ENCODE data around the gene FAM177B. TPM values are rescaled to one million over a fixed set of nuclear protein-coding genes. Genes with fewer than 3 reads are reported as not detected.

FAM177B gene
- total and polyA plus RNA-seq, 7 donors = 0.36 to 40.5 (median 8.9) TPM; not detected in 1

DNA sequence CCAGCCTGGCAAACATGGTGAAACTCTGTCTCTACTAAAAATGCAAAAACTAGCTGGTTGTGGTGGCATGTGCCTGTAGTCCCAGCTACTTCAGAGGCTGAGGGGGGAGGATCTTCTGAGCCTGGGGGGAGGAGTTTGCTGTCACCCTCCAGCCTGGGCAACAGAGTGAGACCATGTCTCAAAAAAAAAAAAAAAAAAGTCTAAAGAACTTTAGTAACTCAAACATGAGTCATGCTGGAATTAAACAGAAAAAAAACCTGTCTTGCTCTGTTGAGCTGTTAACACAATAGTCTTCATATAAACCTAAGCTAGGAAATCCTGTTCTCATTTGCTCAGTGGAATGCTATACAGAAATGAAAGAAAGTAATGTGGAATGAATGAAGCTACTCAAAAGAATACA lies 61.1 kb downstream of the FAM177B start:
- Histone ChIP-seq H3K4me3 (no peak overlapping the region), H3K36me3 (no peaks in the 10 kb centered on the region), H3K27ac (peak overlapping the region in 1 of 4 donors; percentile 42), H3K4me1 (peaks cover 0 to 28% (median 13%) of the 10 kb centered on the region in 4 donors), H3K9me3 (no peaks in the 10 kb centered on the region), H3K27me3 (no peaks in the 10 kb centered on the region)
- DNase-seq = no peak
- intact Hi-C loops (cut with DNase I) = loop anchor here (10.0 kb wide), 1 partner anchor 887 kb away; no protein-coding TSS in a partner anchor
- TF ChIP-seq POLR2AphosphoS5 (IDR thresholded peaks at IDR 0.05) (no peak), POLR2A (IDR thresholded peaks at IDR 0.05) (no peak), EP300 (IDR thresholded peaks at IDR 0.05) (no peak)
- TF ChIP-seq, protein P1, sequence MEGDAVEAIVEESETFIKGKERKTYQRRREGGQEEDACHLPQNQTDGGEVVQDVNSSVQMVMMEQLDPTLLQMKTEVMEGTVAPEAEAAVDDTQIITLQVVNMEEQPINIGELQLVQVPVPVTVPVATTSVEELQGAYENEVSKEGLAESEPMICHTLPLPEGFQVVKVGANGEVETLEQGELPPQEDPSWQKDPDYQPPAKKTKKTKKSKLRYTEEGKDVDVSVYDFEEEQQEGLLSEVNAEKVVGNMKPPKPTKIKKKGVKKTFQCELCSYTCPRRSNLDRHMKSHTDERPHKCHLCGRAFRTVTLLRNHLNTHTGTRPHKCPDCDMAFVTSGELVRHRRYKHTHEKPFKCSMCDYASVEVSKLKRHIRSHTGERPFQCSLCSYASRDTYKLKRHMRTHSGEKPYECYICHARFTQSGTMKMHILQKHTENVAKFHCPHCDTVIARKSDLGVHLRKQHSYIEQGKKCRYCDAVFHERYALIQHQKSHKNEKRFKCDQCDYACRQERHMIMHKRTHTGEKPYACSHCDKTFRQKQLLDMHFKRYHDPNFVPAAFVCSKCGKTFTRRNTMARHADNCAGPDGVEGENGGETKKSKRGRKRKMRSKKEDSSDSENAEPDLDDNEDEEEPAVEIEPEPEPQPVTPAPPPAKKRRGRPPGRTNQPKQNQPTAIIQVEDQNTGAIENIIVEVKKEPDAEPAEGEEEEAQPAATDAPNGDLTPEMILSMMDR (IDR thresholded peaks at IDR 0.05) = no peak

DNA sequence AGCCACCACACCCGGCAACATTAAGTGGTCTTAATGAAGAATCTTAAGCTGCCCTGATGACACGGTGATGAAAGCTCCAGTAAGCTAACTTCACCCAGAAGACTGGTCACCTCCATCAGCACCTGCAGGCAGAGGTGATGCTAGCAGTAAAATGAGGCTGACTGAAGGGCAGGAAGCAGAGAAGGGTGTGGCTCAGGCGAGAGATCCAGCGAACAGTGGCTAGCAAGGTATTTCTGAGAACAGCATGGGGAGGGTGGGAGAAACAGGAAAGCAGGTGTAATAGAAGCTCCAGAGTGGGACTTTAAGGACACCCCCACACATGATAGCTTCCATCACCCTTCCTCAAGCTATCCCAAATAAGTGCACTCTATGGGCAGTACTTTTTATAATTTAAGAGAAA lies 62.0 kb downstream of the FAM177B start:
- Histone ChIP-seq H3K27ac (no peak overlapping the region), H3K36me3 (no peaks in the 10 kb centered on the region), H3K9me3 (no peaks in the 10 kb centered on the region), H3K4me1 (peaks cover 0 to 21% (median 9%) of the 10 kb centered on the region in 4 donors), H3K4me3 (no peak overlapping the region), H3K27me3 (no peaks in the 10 kb centered on the region)
- intact Hi-C loops (cut with DNase I) = loop anchor here (10.0 kb wide), 1 partner anchor 886 kb away; no protein-coding TSS in a partner anchor
- DNase-seq = no peak
- TF ChIP-seq EP300 (IDR thresholded peaks at IDR 0.05) (no peak), POLR2A (IDR thresholded peaks at IDR 0.05) (no peak), POLR2AphosphoS5 (IDR thresholded peaks at IDR 0.05) (no peak)
- TF ChIP-seq, protein P1 (IDR thresholded peaks at IDR 0.05) = no peak
- 41 to 66% methylated on average over 4 of the region's 4 CpGs for WGBS, 2 donors

Other genes with a start within 250 kb of the FAM177B start
- gene HHIPL2, start 189.1 kb upstream of the FAM177B start, total RNA-seq = not detected
- under 1 TPM in 1 of 3 donors, not detected in 2; 0.13 TPM for gene HHIPL2, start 189.1 kb upstream of the FAM177B start, polyA plus RNA-seq
- gene TAF1A, start 147.3 kb upstream of the FAM177B start, total RNA-seq = 1 to 10 TPM; 2.3 to 7.2 (median 4.8) TPM
- gene TAF1A, start 147.3 kb upstream of the FAM177B start, polyA plus RNA-seq = 1 to 10 TPM in 2 of 3 donors, under 1 TPM in 1; 0.92 to 3.3 (median 1.2) TPM
- gene MIA3, start 119.1 kb upstream of the FAM177B start, total RNA-seq = 10 to 100 TPM; 27.4 to 36.4 (median 31.7) TPM
- gene MIA3, start 119.1 kb upstream of the FAM177B start, polyA plus RNA-seq = 10 to 100 TPM in 1 of 3 donors, 1 to 10 TPM in 2; 5.4 to 27.9 (median 5.8) TPM
- 100 to 1,000 TPM in 1 of 4 donors, 10 to 100 TPM in 3; 71.5 to 104 (median 88.2) TPM for gene AIDA, start 24.7 kb upstream of the FAM177B start, total RNA-seq
- gene AIDA, start 24.7 kb upstream of the FAM177B start, polyA plus RNA-seq = 10 to 100 TPM; 34.9 to 48.6 (median 48.3) TPM
- gene BROX, start 24.6 kb upstream of the FAM177B start, total RNA-seq = 10 to 100 TPM; 38.2 to 61.7 (median 49.0) TPM
- gene BROX, start 24.6 kb upstream of the FAM177B start, polyA plus RNA-seq = 10 to 100 TPM; 22.0 to 27.7 (median 22.2) TPM
- gene DISP1, start 77.8 kb downstream of the FAM177B start, total RNA-seq = 10 to 100 TPM; 17.1 to 31.3 (median 23.5) TPM
- 1 to 10 TPM in 1 of 3 donors, under 1 TPM in 2; 0.46 to 3.8 (median 0.60) TPM for gene DISP1, start 77.8 kb downstream of the FAM177B start, polyA plus RNA-seq

All from sigmoid colon (tissue), 7 donors.